Measurements from ENCODE around the gene ECT2.
"Not testable (repeated sequence)": the region's sequence is repeated elsewhere in the genome, so short reads cannot be mapped to it uniquely, and the experiment has no call there.

The ECT2 gene

DNA sequence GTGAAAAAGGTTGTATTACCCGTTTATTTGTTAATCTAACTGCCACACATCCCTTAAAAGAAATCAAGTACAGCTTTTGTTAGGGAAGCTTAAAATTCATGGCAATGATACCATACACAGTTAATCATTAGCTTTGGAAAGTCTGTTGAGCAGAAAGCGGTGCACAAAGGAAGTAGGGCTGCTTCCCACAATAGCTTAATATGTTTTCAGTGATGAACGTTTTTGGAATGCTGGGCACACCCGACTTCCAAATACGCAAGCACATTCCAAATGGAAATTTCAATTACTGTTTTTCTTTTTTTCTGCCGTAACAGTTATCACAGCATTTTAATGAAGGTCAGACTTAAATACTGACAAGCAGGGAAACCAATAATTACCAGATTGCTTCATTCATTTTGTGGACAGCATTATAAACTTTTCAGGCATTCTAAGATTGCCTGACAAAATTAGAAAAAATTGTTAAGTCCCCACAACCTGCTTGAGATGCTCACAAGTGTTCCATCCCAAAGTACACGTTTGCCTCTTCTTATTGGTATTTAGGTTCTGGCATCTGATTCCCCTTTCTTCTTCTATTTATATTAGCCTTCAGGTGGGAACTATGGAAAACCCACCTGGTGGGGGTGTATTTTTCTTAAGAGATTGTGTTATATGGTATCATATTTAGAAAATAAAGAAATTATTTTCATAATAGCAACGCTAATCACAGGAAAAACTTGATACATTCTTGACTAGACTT lies 1.1 kb upstream of the ECT2 start:
- Histone ChIP-seq H3K27me3 (replicated peaks; ENCODE audit: control insufficient read depth, insufficient read depth, low read length) (no peaks in the 10 kb centered on the region), H3K4me3 (replicated peaks; ENCODE audit: low read depth, low read length) (peak overlapping the region; percentile 61), H3K36me3 (ENCODE audit: control insufficient read depth, insufficient read depth, low read length) (no peaks in the 10 kb centered on the region)
- TF ChIP-seq, protein P1, sequence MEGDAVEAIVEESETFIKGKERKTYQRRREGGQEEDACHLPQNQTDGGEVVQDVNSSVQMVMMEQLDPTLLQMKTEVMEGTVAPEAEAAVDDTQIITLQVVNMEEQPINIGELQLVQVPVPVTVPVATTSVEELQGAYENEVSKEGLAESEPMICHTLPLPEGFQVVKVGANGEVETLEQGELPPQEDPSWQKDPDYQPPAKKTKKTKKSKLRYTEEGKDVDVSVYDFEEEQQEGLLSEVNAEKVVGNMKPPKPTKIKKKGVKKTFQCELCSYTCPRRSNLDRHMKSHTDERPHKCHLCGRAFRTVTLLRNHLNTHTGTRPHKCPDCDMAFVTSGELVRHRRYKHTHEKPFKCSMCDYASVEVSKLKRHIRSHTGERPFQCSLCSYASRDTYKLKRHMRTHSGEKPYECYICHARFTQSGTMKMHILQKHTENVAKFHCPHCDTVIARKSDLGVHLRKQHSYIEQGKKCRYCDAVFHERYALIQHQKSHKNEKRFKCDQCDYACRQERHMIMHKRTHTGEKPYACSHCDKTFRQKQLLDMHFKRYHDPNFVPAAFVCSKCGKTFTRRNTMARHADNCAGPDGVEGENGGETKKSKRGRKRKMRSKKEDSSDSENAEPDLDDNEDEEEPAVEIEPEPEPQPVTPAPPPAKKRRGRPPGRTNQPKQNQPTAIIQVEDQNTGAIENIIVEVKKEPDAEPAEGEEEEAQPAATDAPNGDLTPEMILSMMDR (IDR thresholded peaks at IDR 0.05; ENCODE audit: insufficient read depth, low read length, poor library complexity, severe bottlenecking) = no peak
- DNase-seq (ENCODE audit: extremely low read depth, insufficient read length) = no peak

- Histone ChIP-seq H3K4me3 (replicated peaks; ENCODE audit: low read depth, low read length) (peak overlapping the region; percentile 61), H3K27me3 (replicated peaks; ENCODE audit: control insufficient read depth, insufficient read depth, low read length) (no peaks in the 10 kb centered on the region), H3K36me3 (ENCODE audit: control insufficient read depth, insufficient read depth, low read length) (no peaks in the 10 kb centered on the region)
- no peak for DNase-seq (ENCODE audit: extremely low read depth, insufficient read length)
- TF ChIP-seq, protein P1 (IDR thresholded peaks at IDR 0.05; ENCODE audit: insufficient read depth, low read length, poor library complexity, severe bottlenecking) = no peak
Observed at GRCh38 chr3:172750069-172750367, 508 bp upstream of the ECT2 start.

DNA sequence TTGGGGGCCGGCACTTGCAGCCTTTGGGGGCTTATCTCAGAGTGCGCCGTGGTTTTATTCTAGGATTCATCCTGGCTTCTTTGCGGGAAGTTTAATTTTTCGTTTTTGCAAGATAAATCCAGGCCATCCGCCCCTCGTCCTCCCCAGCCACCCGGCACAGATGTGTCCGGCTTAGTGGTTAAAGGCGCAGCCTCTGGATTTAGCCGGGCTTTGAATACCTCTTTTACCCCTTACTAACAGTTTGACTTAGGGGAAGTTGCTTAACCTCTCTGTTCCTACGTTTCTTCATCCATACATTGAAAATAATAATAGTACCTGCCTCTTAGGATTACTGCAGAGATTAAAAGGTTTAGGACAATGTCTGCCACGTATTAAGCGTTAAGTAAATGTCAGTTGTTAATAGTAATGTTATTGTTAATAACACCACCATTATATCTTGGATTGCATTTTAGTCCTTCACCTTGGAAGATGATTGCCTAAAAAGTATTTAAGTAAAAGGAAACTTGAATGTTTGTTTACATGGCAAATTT lies 714 bp downstream of the ECT2 start:
- DNase-seq (ENCODE audit: extremely low read depth, insufficient read length) = no peak
- Histone ChIP-seq H3K4me3 (replicated peaks; ENCODE audit: low read depth, low read length) (peak overlapping the region; percentile 90), H3K36me3 (ENCODE audit: control insufficient read depth, insufficient read depth, low read length) (no peaks in the 10 kb centered on the region; the same call in 1 of the 2 replicates), H3K27me3 (replicated peaks; ENCODE audit: control insufficient read depth, insufficient read depth, low read length) (no peaks in the 10 kb centered on the region)
- TF ChIP-seq, protein P1 (IDR thresholded peaks at IDR 0.05; ENCODE audit: insufficient read depth, low read length, poor library complexity, severe bottlenecking) = no peak

DNA sequence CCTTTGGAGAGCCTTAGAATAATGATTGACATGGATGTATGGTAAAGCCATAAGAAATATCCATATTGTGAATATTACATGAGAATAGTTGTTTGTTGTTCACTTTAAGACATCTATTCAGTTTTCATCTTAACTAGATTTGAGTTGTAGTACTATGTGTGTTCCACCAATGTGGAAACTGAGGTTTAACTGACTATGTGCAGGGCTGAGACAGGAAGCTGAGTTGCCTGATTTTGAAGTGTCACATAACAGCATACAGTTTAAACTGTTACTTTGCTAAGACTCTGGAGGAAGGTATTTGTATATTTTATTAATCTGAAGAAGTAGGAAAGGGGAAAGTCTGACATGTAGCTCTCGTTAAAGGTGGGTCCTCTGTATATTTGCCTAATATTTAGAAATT lies 2.1 kb downstream of the ECT2 start:
- Histone ChIP-seq H3K4me3 (replicated peaks; ENCODE audit: low read depth, low read length) (no peak overlapping the region; the same call in 1 of the 2 replicates), H3K27me3 (replicated peaks; ENCODE audit: control insufficient read depth, insufficient read depth, low read length) (no peaks in the 10 kb centered on the region)
- TF ChIP-seq, protein P1 (IDR thresholded peaks at IDR 0.05; ENCODE audit: insufficient read depth, low read length, poor library complexity, severe bottlenecking) = no peak

GRCh38 chr3:172753125-172753524 lies 2.6 kb downstream of the ECT2 start:
- Histone ChIP-seq H3K36me3 (ENCODE audit: control insufficient read depth, insufficient read depth, low read length) (no peaks in the 10 kb centered on the region; the same call in 1 of the 2 replicates), H3K4me3 (replicated peaks; ENCODE audit: low read depth, low read length) (no peak overlapping the region), H3K27me3 (replicated peaks; ENCODE audit: control insufficient read depth, insufficient read depth, low read length) (no peaks in the 10 kb centered on the region)
- TF ChIP-seq, protein P1 (IDR thresholded peaks at IDR 0.05; ENCODE audit: insufficient read depth, low read length, poor library complexity, severe bottlenecking) = no peak
- DNase-seq (ENCODE audit: extremely low read depth, insufficient read length) = no peak

More for the DNA sequence above, 2.1 kb downstream of the ECT2 start:
- H3K36me3 ChIP-seq (ENCODE audit: control insufficient read depth, insufficient read depth, low read length) = no peaks in the 10 kb centered on the region; the same call in 1 of the 2 replicates
- DNase-seq (ENCODE audit: extremely low read depth, insufficient read length) = no peak

- H3K27me3 ChIP-seq (replicated peaks; ENCODE audit: control insufficient read depth, insufficient read depth, low read length); H3K36me3 ChIP-seq (ENCODE audit: control insufficient read depth, insufficient read depth, low read length); H3K4me3 ChIP-seq (replicated peaks; ENCODE audit: low read depth, low read length); DNase-seq (ENCODE audit: extremely low read depth, insufficient read length): not testable (repeated sequence)
Observed at GRCh38 chr3:172760416-172760815, 9.9 kb downstream of the ECT2 start.

All from GM06990 (cell line).